Urothelium cell line (cell line): ENCODE data around the gene NSMCE4A.
"Not testable (repeated sequence)": the region's sequence is repeated elsewhere in the genome, so short reads cannot be mapped to it uniquely, and the experiment has no call there.

Experiments used
- DNase-seq: peaks from one replicate; pipeline ENCODE4 v3.0.0; 2011; ENCODE audit warnings: low spot score, mixed read lengths
- FAIRE-seq: peaks from 2 replicates; lab custom pipeline; 2011; peaks lifted over from hg19 to GRCh38; lab: Jason Lieb, UNC

The NSMCE4A gene

DNA sequence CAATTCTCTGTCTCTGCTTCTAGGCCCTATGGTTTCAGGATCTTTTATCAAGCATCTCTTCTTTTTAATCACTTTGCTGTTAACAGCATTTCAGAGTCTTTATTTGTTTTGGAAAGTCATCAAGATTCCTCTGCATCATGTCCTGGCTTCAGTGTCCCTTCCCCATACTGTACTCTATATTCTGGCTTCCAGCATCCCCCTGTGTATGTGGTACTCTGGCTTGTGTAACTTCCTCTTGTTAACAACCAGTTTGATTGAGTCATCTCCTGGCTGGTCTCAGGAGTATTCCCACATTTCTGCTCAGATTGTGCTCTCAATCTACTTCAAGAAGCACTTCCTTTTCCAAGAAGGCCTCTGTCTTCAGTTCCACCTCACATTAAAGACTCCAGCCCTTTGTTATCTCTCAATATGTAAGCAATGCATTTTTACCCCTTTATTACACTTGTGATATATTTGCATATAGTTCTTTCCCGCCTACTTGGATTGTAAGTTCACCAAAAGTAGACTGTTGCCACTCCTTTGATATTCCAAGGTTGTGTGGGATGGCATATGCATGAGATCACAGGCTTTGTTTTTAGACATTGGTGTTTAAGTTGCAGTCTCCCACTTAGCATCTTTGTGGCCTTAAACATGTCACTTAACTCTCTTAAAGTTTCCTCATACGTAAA lies 32.1 kb downstream of the NSMCE4A start:
- DNase-seq (peak; percentile 13), FAIRE-seq (no peak)

DNA sequence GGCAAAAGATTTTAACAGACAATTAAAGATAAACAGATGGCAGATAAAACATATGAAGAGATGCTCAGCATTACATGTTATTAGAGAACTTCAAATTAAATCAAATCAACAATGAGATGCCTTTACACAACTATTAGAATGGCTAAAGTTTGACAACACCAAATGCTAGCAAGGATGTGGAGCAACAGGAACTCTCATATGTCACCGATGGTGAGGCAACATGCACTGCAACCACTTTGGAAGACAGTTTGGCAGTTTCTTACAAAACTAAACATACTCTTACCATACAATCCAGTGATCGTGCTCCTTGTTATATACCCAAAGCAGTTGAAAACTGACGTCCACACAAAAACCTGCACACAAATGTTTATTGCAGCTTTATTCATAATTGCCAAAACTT lies 33.5 kb downstream of the NSMCE4A start:
- DNase-seq (no peak), FAIRE-seq (no peak)

DNA sequence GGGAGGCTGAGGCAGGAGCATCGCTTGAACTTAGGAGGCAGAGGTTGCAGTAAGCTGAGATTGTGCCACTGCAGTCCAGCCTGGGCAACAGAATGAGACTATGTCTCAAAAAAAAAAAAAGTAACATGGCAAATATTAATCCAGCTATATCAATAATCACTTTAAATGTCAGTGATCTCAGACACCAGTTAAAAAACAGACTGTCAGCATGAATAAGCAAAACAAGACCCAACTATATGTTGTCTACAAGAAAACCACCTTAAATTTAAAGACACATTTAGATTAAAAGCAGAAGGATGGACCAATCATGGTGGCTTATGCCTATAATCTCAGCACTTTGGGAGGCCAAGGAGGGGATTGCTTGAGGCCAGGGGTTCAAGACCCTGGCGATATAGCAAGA lies 38.7 kb downstream of the NSMCE4A start:
- DNase-seq (no peak), FAIRE-seq (no peak)

DNA sequence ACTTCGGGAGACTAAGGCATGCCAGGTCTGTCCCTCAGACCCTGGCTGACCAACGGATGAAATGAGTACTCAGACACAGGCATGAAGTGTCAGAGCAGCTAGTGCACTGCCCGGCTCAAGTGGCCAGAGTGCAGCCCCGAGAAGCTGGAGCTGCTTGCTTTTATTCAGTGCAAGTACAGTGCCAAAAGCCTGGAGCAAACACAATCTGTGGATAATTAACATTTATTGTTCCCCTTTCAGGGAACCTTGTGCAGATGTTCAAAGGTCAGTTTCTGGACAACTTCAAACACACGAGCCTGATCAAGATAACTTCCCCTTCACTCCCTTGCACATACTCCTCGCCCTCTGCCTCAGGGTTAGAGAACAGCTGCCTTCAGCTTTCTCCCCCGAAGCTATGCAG lies 39.3 kb downstream of the NSMCE4A start:
- DNase-seq (no peak), FAIRE-seq (no peak)

DNA sequence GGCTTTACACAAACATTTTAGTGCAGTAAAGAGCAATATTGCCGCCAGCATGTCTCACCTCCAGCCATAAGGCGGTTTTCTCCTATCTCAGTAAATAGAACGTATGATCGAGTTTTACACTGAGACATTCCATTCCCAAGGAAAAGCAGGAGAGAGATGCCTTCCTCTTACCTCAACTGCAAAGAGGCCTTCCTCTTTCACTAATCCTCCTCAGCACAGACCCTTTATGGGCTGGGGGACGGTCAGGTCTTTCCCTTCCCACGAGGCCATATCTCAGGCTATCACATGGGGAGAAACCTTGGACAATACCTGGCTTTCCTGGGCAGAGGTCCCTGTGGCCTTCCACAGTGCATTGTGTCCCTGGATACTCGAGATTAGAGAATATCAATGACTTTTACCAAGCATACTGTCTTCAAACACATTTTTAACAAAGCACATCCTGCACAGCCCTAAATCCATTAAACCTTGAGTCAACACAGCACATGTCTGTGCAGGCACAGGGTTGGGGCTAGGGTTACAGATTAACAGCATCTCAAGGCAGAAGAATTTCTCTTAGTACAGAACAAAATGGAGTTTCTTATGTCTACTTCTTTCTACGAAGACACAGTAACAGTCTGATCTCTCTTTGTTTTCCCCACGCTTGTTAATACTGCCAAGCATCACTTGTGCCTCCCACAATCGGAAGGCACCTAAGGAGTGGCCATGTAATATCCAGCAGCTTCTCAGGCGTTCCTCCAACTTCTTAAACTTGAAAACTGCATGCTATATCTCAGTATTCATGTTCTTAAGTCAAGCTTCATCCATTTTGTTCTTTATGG lies 44.5 kb downstream of the NSMCE4A start:
- not testable (repeated sequence) for FAIRE-seq, DNase-seq

DNA sequence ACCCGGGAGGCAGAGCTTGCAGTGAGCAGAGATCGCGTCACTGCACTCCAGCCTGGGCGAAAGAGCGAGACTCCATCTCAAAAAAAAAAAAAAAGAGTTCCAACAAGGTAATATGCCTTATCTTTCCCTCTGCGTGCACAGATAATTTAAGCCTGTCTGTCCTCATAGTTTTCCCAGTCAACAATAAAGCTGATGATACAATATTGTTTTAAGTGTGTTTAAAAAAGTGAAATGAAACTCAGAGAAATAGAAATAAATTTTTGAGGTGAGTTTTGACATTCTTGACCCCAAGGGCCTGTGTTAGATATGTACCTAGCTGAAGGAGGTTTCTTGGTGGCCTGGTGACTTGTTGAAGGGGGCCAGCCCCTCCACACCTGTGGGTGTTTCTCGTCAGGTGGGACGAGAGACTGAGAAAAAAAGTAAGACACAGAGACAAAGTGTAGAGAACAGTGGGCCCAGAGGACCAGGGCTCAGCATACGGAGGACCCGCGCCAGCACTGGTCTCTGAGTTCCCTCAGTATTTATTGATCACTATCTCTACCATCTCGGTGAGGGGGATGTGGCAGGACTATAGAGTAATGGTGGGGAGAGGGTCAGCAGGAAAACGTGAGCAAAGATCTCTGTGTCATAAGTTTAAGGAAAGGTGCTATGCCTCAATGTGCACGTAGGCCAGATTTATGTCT lies 45.3 kb downstream of the NSMCE4A start:
- DNase-seq, FAIRE-seq: not testable (repeated sequence)

DNA sequence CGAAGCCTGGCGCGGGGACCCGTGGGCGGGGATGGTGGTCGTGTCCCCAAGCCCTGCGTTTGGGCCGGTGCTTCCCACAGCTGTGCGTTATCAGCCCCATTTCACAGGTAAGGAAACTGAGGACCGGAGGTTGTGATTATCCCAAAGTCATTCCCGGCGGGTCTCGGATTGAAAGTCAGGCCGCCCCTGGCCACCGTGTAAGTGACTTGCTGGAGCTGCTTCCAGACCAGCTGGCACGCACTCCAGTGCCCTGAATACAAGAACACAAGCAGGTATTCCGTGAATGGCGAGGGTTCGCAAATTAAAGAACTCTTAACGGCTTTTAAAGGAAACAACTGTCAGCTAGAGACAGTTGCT lies 46.5 kb downstream of the NSMCE4A start:
- FAIRE-seq: no peak
- DNase-seq: peak; percentile 16

DNA sequence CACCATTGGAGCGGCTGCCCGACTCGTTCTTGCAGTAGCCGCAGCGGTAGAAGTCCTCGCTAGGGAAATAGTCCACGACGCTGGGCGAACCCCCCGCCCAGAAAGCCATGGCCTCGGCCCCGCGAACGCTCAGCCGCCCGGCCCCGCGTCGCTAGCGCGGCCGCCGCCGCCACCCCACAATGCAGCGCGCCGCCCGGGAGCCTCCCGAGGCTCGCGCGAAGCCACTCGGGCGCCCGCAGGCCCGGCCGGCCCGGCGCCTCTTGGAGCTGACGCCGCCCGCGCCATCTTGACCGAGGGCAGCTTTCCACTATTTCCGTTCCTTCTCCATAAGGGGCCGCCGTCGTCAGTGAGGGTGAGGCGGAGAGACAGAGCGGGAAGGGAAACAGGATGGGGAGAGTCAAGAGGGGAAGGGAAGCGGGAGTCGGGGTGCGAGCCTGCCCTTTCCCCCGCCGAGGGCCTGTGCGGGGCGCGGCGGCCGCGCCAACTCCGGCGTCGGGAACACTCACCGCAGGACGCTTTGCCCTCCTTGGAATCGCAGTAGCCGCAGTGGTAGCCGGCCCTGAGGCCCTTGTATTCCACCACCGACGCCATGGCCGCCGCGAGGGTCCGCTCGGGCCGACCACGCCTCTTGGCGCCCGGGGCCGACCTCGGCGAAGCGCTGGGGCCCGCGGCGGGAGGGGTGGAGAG lies 47.0 kb downstream of the NSMCE4A start, which contains the start of gene ATE1:
TSS of gene ATE1 (minus strand) at position 191 of the 687 bp plus-strand sequence. CDS start at position 109, 82 bp downstream.
- FAIRE-seq: no peak
- peak; percentile 88 for DNase-seq

DNA sequence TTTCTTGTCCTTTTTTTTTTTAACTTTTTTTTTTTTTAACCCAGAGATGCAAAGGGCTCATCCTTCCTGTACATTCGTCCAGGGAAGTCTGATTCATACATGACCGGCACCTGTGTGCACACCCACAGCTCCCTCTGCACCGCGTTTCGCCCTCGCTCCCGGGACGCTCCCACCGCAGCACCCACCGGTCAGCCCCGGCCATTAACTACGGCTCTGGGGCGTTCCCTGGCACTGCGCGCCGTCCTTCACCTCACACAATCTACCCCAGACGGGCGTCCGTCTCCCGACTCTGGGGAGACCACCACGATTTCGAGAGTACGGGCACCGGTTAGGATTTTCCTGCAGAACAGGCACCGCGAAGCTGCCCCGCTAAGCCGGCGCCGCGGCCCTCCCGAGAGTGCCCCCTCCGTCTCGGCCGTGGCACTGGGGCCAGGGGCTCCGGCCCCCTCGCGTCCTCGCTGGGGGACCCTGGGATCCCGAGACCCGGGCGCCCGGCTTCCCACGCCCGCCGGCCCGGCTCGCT lies 47.6 kb downstream of the NSMCE4A start:
- DNase-seq: peak; percentile 64

DNA sequence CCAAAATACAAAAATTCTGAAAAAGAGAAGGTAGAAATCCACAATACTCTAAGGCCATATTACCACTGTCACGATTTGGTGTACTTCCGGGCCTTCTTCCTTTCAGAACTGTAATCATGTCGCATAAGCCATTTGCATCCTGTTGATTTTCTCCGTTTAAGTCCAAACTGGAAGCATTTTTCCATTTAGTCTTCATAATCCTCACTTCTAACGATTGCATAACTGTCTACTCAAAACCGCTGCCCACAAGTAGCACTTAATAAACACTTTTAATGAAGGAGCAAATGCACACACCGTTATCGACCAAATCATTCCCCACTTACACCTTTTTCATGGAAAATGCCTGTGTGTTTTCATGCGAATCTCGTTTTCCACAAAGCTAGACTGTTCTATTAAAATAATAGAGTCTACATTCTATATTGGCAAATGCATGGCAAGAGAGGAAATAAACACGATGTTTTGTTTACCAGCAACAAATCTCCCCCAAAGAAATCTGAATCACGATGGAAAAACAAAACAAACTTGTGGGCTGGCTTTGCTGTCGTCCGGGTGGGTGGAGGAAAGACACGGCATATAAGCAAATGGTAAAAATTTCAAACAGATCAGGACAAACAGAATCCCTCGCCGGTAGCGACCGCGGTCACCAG lies 48.2 kb downstream of the NSMCE4A start:
- DNase-seq (no peak), FAIRE-seq (no peak)

More for the DNA sequence above, 47.6 kb downstream of the NSMCE4A start:
- no peak for FAIRE-seq

DNA sequence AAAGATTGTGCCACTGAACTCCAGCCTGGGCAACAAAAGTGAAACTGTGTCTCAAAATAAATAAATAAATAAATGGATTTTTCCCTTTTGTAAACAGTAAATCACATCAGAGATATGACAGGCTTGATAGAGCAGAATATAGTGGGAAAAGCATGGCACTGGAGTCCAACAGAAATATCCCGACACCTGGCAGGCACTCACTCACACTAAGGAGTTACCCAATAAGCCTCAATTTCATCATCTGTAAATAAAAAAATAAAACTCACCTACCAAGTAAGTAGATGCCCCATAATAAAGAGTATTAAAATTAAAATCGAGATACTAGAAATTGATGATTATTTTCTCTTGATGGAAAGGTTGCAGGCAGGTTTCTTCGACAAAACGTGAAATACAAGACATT lies 48.9 kb downstream of the NSMCE4A start:
- no peak for DNase-seq
- FAIRE-seq: no peak

DNA sequence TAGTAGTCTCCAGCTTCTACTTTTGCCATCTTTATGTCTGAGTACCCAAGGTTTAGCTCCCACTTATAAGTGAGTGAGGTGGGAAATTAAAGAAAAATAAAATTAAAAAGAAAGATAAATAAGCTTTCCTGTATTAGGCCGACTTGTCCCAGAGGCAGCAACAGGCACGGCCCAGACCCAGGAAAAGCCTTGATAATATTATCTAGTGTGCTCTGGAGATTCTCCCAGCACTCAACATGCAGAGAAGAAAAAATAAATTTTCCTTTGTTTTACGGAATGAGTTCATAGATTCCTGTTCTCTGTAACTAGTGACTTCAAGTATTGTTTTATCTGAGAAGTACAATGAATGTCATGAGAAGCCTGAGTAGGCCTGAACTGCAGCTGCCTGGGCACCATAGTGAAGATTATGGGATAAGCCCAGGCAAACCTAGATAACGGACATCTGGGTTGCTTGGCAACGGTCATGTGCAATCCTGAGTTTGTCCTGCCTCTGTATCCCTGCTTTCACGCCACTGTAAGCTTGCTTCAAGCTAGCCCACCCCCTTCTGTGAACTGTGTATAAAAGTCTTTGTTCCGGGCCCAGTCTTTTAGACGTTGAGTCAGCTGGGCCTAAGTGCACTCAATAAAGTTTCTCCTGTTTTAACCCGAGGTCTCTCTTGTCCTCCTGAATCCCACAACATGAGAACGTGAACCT lies 53.6 kb downstream of the NSMCE4A start:
- FAIRE-seq: no peak
- DNase-seq: no peak

DNA sequence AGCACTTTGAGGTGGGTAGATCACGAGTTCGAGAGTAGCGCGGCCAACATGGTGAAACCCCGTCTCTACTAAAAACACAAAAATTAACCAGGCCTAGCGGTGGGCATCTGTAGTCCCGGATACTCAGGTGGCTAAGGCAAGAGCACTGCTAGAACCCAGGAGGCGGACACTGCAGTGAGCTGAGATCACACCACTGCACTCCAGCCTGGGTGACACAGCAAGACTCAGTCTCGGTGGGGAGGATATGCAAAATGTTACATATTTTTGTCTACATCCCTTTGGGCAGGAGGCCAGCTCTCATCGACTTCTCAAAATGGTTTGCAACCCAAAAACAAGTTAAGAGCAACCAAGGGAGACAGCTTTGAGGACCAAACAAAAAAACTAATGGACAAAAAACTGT lies 55.4 kb downstream of the NSMCE4A start:
- no peak for DNase-seq
- FAIRE-seq: no peak

DNA sequence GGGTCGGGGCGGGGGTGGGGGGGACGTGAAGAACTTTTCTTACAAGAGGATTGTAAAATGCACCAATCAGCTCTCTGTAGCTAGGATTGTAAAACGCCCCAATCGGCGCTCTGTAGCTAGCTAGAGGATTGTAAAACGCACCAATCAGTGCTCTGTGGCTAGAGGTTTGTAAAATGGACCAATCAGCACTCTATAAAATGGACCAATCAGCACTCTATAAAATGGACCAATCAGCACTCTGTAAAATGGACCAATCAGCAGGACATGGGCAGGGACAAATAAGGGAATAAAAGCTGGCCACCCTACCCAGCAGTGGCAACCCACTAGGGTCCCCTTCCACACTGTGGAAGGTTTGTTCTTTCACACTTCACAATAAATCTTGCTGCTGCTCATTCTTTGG lies 56.2 kb downstream of the NSMCE4A start:
- not testable (repeated sequence) for FAIRE-seq

DNA sequence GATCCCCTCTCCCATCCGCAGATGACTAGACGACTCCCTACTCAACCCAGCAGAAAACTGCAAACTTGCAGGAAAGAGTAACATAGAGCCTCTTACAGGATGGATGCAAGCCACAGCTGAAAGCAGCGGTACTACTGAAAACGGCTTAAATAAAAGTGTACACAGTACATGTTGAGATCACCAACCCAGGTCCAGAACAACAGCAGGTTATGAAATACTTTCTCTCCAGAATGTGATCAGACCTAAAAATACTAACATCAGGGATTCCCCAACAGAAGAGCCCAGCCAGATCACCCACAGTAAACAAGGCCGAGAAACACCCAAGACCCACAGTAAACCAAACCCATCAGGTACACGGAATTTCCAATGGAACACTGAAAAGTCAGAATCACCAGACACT lies 60.4 kb downstream of the NSMCE4A start:
- no peak for FAIRE-seq
- no peak for DNase-seq

More for the DNA sequence above, 56.2 kb downstream of the NSMCE4A start:
- DNase-seq: not testable (repeated sequence)

DNA sequence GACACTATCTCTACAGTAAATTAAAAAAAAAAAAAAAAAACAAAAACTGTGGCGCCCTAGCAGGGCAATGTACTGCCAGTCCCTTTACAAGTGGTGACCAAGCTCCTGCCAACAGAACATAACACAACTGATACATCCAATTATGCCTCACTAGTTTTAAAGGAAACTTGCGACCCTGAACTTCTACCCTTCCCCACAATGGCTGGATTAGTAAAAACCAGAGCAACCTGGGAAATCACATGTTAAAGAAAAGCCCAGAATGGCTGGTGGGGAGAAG lies 63.7 kb downstream of the NSMCE4A start:
- no peak for DNase-seq
- FAIRE-seq: no peak

DNA sequence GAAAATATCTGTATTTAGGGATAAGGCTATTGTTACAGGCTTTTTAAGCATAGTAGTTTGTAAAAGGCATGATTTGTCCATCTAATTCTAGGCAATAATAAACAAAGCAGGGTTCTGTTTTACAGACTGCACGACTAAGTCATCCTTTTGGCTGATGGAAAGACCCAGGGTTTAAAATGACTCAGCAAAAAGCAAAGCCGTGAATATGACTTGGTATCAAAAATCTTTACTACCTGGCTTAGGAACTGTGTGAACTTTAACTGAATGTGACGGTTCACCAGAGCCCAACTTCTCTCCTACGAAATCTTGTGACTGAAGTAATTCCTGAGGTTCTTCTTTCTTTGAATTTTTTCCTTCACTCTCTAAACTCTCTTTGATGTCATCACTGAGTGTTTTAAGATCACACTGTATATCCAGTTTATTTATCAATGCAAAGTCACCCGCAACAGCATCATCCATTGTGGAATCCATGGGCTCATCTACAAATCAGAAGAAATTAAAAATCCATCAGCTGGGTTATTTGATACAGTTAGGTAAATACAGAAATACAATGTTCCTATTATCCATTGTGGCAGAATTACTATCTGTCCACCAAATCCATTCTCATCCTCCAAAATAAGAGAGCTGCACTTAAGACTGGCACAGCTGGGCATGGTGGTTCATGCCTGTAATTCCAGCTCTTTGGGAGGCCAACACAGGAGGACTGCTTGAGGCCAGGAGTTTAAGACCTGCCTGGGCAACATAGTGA lies 64.2 kb downstream of the NSMCE4A start:
- FAIRE-seq (no peak), DNase-seq (no peak)
